Type B pancreatic cell (in vitro differentiated cells): ENCODE data around the gene KIRREL3. TPM values are rescaled to one million over a fixed set of nuclear protein-coding genes. Genes with fewer than 3 reads are reported as not detected.

Source experiments
- DNase-seq: peaks from one replicate; pipeline ENCODE4 v3.0.0; 2021; ENCODE audit warnings: mixed read lengths; ENCODE audit not compliant: unreplicated experiment; ENCODE audit errors: extremely low spot score
- H3K27ac Mint-ChIP-seq: 2 replicates; pipeline ENCODE4 v1.8.0; 2021; ENCODE audit warnings: mild to moderate bottlenecking, mixed read lengths
- H3K27me3 Mint-ChIP-seq: 2 replicates; pipeline ENCODE4 v1.8.0; 2021; ENCODE audit warnings: mixed read lengths
- H3K36me3 Mint-ChIP-seq: 2 replicates; pipeline ENCODE4 v1.8.0; 2021; ENCODE audit warnings: mixed read lengths
- H3K4me1 Mint-ChIP-seq: one replicate; pipeline ENCODE4 v1.8.0; 2021; ENCODE audit warnings: mixed read lengths; ENCODE audit not compliant: unreplicated experiment
- H3K4me3 Mint-ChIP-seq: 2 replicates; pipeline ENCODE4 v1.8.0; 2021; ENCODE audit warnings: mild to moderate bottlenecking, mixed read lengths
- H3K9me3 Mint-ChIP-seq: 2 replicates; pipeline ENCODE4 v1.8.0; 2021; ENCODE audit warnings: mixed read lengths
- total RNA-seq: library from RNA; stranded (reverse); gene quantifications from 2 replicates; pipeline ENCODE4 v1.2.1, GENCODE V29; 2021; ENCODE audit warnings: low replicate concordance
- TF ChIP-seq, protein P1 (sequence below): fragments of 200-600 bp; sonication (generic); conservative IDR thresholded peaks from 2 replicates; pipeline ENCODE4 v1.5.0; 2021; ENCODE audit warnings: antibody characterized with exemption, mild to moderate bottlenecking

The KIRREL3 gene
- total RNA-seq, 1 donor from 2014 or later, result 4.1 TPM

DNA sequence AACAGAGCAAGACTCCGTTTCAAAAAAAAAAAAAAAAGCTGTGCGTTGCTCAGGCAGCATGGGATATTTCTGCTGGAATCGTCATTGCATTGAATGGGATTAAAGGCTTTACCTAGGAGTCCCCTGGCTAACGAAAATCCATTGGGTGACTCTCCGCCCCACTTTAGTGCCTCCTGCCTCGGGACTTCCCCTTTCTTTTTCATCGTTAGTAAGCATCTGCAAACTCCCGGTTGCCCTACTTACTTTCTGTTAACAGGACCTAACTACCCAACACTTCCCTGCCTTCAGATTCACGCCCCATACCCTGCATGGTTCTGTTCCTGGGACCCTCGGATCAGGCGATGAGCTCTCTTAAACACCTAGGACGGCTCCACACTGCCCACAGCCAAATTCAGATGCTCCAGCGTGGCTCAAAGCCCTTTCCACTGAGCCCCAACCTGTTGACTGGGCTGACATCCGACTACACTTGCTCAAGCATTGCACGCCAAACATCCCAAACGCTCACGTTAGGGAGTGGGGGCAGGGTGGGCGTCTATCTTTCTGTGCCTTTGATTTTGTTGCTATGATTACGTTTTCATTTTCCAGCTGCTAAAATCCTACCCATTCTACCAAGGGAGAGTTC, 501.3 kb downstream of the KIRREL3 start:
- Mint-ChIP-seq H3K4me3 (no peak overlapping the region), H3K36me3 (no peaks in the 10 kb centered on the region), H3K27ac (no peak overlapping the region), H3K4me1 (peaks cover 15% of the 10 kb centered on the region), H3K9me3 (peaks cover 3% of the 10 kb centered on the region), H3K27me3 (peaks cover 38% of the 10 kb centered on the region)
- TF ChIP-seq, protein P1, sequence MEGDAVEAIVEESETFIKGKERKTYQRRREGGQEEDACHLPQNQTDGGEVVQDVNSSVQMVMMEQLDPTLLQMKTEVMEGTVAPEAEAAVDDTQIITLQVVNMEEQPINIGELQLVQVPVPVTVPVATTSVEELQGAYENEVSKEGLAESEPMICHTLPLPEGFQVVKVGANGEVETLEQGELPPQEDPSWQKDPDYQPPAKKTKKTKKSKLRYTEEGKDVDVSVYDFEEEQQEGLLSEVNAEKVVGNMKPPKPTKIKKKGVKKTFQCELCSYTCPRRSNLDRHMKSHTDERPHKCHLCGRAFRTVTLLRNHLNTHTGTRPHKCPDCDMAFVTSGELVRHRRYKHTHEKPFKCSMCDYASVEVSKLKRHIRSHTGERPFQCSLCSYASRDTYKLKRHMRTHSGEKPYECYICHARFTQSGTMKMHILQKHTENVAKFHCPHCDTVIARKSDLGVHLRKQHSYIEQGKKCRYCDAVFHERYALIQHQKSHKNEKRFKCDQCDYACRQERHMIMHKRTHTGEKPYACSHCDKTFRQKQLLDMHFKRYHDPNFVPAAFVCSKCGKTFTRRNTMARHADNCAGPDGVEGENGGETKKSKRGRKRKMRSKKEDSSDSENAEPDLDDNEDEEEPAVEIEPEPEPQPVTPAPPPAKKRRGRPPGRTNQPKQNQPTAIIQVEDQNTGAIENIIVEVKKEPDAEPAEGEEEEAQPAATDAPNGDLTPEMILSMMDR, result no peak
- no peak for DNase-seq

DNA sequence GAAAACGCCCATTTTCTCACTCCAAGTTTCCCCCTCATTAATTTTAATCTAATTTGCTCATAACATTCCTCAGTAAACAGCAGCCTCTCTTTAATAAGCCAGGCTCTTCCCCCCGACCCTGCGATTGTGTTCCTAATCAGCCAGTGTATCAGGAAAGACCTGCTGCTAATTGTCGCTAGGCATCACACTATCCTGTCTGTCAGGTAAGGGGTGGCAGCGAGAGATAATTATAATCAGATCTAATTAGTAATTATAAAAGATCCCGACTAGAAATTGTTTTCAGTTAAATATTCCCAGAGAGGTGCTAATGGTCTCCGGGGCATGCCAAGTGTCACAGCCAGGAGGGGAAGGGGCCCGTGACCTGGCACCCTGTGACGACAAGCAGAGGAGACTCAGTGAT, 502.3 kb downstream of the KIRREL3 start:
- Mint-ChIP-seq H3K9me3 (no peaks in the 10 kb centered on the region), H3K4me1 (peaks cover 15% of the 10 kb centered on the region), H3K27ac (no peak overlapping the region), H3K4me3 (no peak overlapping the region), H3K36me3 (no peaks in the 10 kb centered on the region), H3K27me3 (peaks cover 31% of the 10 kb centered on the region)
- TF ChIP-seq, protein P1, result no peak
- no peak for DNase-seq

DNA sequence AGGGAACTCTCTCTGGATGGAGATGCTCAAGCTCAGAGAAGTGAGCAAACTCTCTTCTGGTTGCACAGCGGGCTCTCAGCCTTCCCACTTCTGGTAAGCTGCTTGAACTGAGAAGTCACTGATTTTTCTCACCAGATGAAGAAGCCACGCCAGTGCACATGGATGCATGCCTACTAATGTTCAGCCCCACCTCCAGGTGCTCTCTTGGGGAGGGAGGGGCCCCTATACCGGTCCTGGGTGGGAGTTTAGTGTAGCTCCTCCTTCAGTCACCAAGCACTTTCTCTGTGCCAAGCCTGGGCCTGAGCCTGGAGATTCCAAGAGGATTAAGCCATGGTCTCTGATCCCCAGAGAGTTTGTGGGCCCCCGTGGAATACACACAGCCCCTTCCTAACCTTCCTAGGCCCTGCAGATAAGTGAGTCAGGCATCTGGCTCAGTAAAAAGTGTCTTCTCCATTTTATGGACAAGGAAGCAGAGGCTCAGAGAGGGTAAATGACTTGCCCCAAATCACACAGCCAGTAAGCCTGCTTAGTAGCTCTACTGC, 502.9 kb downstream of the KIRREL3 start:
- peaks cover 16% of the 10 kb centered on the region for H3K4me1 Mint-ChIP-seq

DNA sequence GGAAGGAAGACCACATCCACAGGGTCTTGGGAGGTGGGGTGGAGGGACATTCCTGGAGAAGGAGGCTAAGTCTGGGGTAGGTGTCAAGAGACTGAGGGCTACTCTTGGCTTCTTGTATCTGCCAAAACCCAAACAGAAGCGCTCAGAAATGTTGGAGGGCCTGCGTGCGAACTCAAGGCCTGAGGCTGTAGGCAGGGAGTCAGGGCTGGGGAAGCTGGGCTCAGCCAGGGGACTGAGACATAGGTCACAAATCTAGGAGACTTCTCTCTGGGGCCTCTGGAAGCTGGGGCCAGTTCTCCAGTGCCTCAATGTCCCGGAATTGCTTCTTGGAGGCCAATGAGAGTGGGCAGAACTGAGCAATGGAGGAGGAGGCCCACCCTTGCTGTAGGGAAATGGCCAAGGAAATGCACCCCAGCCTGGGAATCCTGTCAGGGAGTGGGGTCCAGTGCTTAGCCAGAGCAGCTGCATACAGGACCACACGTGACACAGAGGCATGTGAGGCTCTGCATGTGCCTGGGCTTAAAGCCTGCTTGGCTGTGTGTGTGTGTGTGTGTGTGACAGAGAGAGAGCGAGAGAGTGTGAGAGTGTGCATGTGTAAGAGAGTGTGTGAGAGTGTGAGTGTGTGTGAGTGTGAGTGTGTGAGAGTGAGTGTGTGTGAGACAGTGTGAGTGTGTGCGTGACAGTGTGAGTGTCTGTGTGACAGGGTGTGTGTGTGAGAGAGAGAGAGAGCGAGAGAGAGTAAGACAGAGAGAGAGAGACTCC, 503.8 kb downstream of the KIRREL3 start:
- TF ChIP-seq, protein P1, result no peak
- H3K36me3 Mint-ChIP-seq, result no peaks in the 10 kb centered on the region
- H3K9me3 Mint-ChIP-seq, result no peaks in the 10 kb centered on the region
- no peak for DNase-seq
- no peak overlapping the region for H3K4me3 Mint-ChIP-seq
- H3K27ac Mint-ChIP-seq, result no peak overlapping the region
- peaks cover 19% of the 10 kb centered on the region for H3K27me3 Mint-ChIP-seq
- peaks cover 19% of the 10 kb centered on the region for H3K4me1 Mint-ChIP-seq

More for the DNA sequence above, 502.9 kb downstream of the KIRREL3 start:
- Mint-ChIP-seq H3K4me3 (no peak overlapping the region), H3K27ac (no peak overlapping the region), H3K36me3 (no peaks in the 10 kb centered on the region), H3K9me3 (no peaks in the 10 kb centered on the region), H3K27me3 (peaks cover 25% of the 10 kb centered on the region)
- TF ChIP-seq, protein P1, result no peak
- no peak for DNase-seq

DNA sequence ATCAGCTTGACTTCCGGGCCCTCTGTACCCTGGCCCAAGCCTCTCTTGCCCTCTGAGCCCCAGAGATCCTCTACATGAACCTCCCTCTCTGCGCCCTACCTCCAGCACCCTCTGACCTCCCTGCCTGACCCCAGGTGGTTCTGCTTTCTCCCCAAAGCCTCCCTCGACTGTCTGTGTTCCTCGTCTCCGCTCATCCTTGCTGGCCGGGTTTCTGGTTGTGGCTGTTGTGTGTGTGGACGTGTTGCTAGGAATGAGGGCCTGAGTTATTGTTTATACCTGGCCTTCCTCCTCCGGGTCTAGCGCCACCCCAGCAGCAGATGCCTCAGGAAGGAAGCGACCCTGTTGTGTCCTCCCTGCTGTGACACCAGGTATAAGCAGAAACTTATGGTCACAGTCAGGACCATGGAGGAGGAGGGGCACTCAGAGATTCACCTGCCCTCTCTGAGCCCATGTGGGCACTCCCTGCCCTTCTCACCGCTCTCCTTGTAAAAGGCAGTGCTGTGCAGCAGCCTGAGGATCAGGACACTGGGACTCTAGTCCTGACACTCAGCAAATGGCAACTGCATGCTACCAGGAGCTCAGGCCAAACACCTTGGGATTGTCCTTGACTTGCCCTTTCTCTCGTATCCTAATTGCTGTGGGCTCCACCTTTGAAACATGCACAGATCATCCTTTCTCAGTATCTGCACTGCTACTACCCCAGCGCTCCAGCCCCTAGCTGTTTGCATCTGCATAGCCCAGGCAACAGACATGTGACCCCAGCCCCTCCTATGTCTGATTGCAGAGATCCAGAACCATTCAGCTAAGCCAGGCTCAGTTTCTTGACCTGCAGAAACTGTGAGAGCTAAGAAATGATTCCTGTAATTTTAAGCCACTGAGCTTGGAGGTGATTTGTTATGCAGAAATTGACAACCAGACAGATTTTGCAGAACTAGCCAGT, 505.0 kb downstream of the KIRREL3 start:
- Mint-ChIP-seq H3K27me3 (peaks cover 17% of the 10 kb centered on the region), H3K9me3 (no peaks in the 10 kb centered on the region), H3K4me1 (peaks cover 19% of the 10 kb centered on the region), H3K4me3 (peak overlapping the region; percentile 38), H3K27ac (peak overlapping the region; percentile 19), H3K36me3 (no peaks in the 10 kb centered on the region)
- TF ChIP-seq, protein P1, result no peak
- no peak for DNase-seq
